C4-2B (cell line): ENCODE results near the gene CACNA1S.

Experiments used
- CTCF ChIP-seq: fragments of 450-650 bp; conservative IDR thresholded peaks from 2 replicates; pipeline ENCODE4 v1.5.1; 2017; ENCODE audit warnings: mild to moderate bottlenecking
- ZFX ChIP-seq: fragments of 450-650 bp; IDR thresholded peaks from 2 replicates; pipeline ENCODE4 v1.6.1; 2017

GRCh38 chr1:201072922-201073321 lies 39.3 kb downstream of the CACNA1S start:
- TF ChIP-seq CTCF (no peak), ZFX (no peak)
